ENCODE data around the gene RFXAP. TPM values are rescaled to one million over a fixed set of nuclear protein-coding genes. Genes with fewer than 3 reads are reported as not detected.

The RFXAP gene
- total and polyA plus RNA-seq, 9 of the 15 experiments (the other 6 are each of a cell fraction or from before 2014, with no cell fraction given) = 2.1 to 9.7 (median 2.9) TPM

- POLR2A ChIA-PET = no interaction called here
- no peaks in the 10 kb centered on the region for H3K36me3 ChIP-seq (ENCODE audit: control insufficient read depth, insufficient read depth, low read length)
- H3K9me3 ChIP-seq (replicated peaks; ENCODE audit: control insufficient read depth, insufficient read depth, low read depth, low read length) = no peaks in the 10 kb centered on the region
- no peak overlapping the region for H3K9ac ChIP-seq (ENCODE audit: insufficient read depth in 1 of 2, low read depth in 2 of 2, low read length in 2 of 2)
- DNase-seq (ENCODE audit: extremely low read depth in 1 of 4, low spot score in 3 of 4) (no peak), ATAC-seq (no peak), FAIRE-seq (no peak)
- no TSS peak for BruUV-seq (replicated peaks)
- H3K9me1 ChIP-seq (ENCODE audit: control insufficient read depth, insufficient read depth, low read length) = no peaks in the 10 kb centered on the region
- no peaks in the 10 kb centered on the region for H3K79me2 ChIP-seq (ENCODE audit: control insufficient read depth, insufficient read depth, low read length)
- CTCF ChIA-PET (ENCODE audit: low intra/inter-chr PET ratio) = no interaction called here
- TF ChIP-seq MCM5 (IDR thresholded peaks at IDR 0.05; ENCODE audit: low read depth) = no peak
- TF ChIP-seq, protein P1, sequence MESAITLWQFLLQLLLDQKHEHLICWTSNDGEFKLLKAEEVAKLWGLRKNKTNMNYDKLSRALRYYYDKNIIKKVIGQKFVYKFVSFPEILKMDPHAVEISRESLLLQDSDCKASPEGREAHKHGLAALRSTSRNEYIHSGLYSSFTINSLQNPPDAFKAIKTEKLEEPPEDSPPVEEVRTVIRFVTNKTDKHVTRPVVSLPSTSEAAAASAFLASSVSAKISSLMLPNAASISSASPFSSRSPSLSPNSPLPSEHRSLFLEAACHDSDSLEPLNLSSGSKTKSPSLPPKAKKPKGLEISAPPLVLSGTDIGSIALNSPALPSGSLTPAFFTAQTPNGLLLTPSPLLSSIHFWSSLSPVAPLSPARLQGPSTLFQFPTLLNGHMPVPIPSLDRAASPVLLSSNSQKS (CRISPR knock-in tag; IDR thresholded peaks at IDR 0.05) = no peak
- no peak for TF ChIP-seq KAT8 (IDR thresholded peaks at IDR 0.05; ENCODE audit: low read depth)
- TF ChIP-seq ELK1 (CRISPR knock-in tag; IDR thresholded peaks at IDR 0.05) = no peak
- TF ChIP-seq NCOA1 (IDR thresholded peaks at IDR 0.05; ENCODE audit: low read depth) = no peak
- TF ChIP-seq TCF7 (IDR thresholded peaks at IDR 0.05; ENCODE audit: borderline replicate concordance) = no peak
- no peak for TF ChIP-seq RAD21 (CRISPR knock-in tag; conservative IDR thresholded peaks at IDR 0.05 in 1 of 2, IDR thresholded peaks at IDR 0.05 in 1 of 2)
- no peak for TF ChIP-seq ZMIZ1 (IDR thresholded peaks at IDR 0.05; ENCODE audit: low read depth in 2 of 2, low read length in 2 of 2)
- TF ChIP-seq, protein P2, sequence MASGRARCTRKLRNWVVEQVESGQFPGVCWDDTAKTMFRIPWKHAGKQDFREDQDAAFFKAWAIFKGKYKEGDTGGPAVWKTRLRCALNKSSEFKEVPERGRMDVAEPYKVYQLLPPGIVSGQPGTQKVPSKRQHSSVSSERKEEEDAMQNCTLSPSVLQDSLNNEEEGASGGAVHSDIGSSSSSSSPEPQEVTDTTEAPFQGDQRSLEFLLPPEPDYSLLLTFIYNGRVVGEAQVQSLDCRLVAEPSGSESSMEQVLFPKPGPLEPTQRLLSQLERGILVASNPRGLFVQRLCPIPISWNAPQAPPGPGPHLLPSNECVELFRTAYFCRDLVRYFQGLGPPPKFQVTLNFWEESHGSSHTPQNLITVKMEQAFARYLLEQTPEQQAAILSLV (tag; IDR thresholded peaks at IDR 0.05) = no peak
- TF ChIP-seq TAF9B (IDR thresholded peaks at IDR 0.05; ENCODE audit: partially characterized antibody) = no peak
- no peak for TF ChIP-seq FOXP1 (CRISPR knock-in tag; IDR thresholded peaks at IDR 0.05)
- H3K4me3 ChIP-seq = no peak overlapping the region
- H3K4me2 ChIP-seq (ENCODE audit: insufficient read depth, low read length) = no peak overlapping the region
- H2AFZ ChIP-seq (ENCODE audit: low read depth, low read length) = no peak overlapping the region
- no peaks in the 10 kb centered on the region for H3K27me3 ChIP-seq (ENCODE audit: control insufficient read depth in 2 of 2, insufficient read depth in 2 of 2, low read length in 2 of 2)
- in situ Hi-C loops (cut with MboI) (no loop called here), intact Hi-C loops (cut with micrococcal nuclease) (no loop called here)
- H4K20me1 ChIP-seq (replicated peaks; ENCODE audit: control insufficient read depth, insufficient read depth, low read length) = no peaks in the 10 kb centered on the region
- H3K4me1 ChIP-seq (replicated peaks in 1 of 2; ENCODE audit: control insufficient read depth in 2 of 2, insufficient read depth in 2 of 2, low read length in 2 of 2) = no peaks in the 10 kb centered on the region
- no peak overlapping the region for H3K27ac ChIP-seq (ENCODE audit: extremely low read depth, low read depth, low read length)
Observed at GRCh38 chr13:36772853-36773252, 46.2 kb upstream of the RFXAP start.
